IMR-90 (cell line): ENCODE measurements around the gene NEAT1. TPM values are rescaled to one million over a fixed set of nuclear protein-coding genes. Genes with fewer than 3 reads are reported as not detected.

Experiments used
- ATAC-seq: fragments of 200-7000 bp; cut with Tn5 transposase; 2 replicates; pipeline ENCODE4 v1.9.1; 2020; ENCODE audit warnings: low read depth, mild to moderate bottlenecking, moderate library complexity
- BruUV-seq: library from RNA; stranded (reverse); fragments of 400-500 nt; replicated peaks from 2 replicates; lab custom pipeline; 2021; lab: Mats Ljungman, UMichigan
- CTCF ChIA-PET: fragments of 300-600 bp; formaldehyde crosslinking; extraction: SDS; loops from one replicate; lab custom pipeline; 2021; ENCODE audit warnings: antibody characterized with exemption; lab: Yijun Ruan, JAX
- POLR2A ChIA-PET: fragments of 300-600 bp; sonication (Branson Sonifier 250); formaldehyde crosslinking; loops from one replicate; lab custom pipeline; 2022; ENCODE audit warnings: antibody characterized with exemption; ENCODE audit not compliant: unreplicated experiment; lab: Charles Lee
- DNase-seq: peaks from one replicate; pipeline ENCODE4 v3.0.0; 2013
- H2AFZ ChIP-seq: replicated peaks from 2 replicates; pipeline ENCODE3; 2013; ENCODE audit warnings: low read length, mild to moderate bottlenecking; ENCODE audit not compliant: poor library complexity
- H2AK5ac ChIP-seq: 2 replicates; pipeline ENCODE4 v1.6.1; 2013; ENCODE audit warnings: low read depth, low read length, inconsistent platforms
- H2AK9ac ChIP-seq: replicated peaks from 2 replicates; pipeline ENCODE3; 2013; ENCODE audit warnings: mild to moderate bottlenecking, low read depth, low read length, moderate library complexity; ENCODE audit not compliant: poor library complexity
- H2BK120ac ChIP-seq: 2 replicates; pipeline ENCODE4 v1.6.1; 2013; ENCODE audit warnings: low read depth, low read length, inconsistent platforms
- H2BK15ac ChIP-seq: 3 replicates; pipeline ENCODE4 v1.6.1; 2013; ENCODE audit warnings: low read depth, low read length, inconsistent platforms
- H2BK20ac ChIP-seq: 2 replicates; pipeline ENCODE4 v1.6.1; 2013; ENCODE audit warnings: low read depth, mild to moderate bottlenecking, inconsistent platforms, low read length, moderate library complexity
- H2BK5ac ChIP-seq: 2 replicates; pipeline ENCODE4 v1.6.1; 2013; ENCODE audit warnings: mild to moderate bottlenecking, low read depth, low read length, inconsistent platforms; ENCODE audit not compliant: poor library complexity, severe bottlenecking
- H3K14ac ChIP-seq: replicated peaks from 2 replicates; pipeline ENCODE4 v1.6.1; 2013; ENCODE audit warnings: low read depth, low read length, inconsistent platforms
- H3K18ac ChIP-seq: 2 replicates; pipeline ENCODE4 v1.6.1; 2013; ENCODE audit warnings: low read depth, low read length, control low read depth
- H3K23ac ChIP-seq: 2 replicates; pipeline ENCODE4 v1.6.1; 2013; ENCODE audit warnings: low read depth, low read length, inconsistent platforms
- H3K27ac ChIP-seq: 2 replicates; pipeline ENCODE4 v1.5.1; 2013; ENCODE audit warnings: mild to moderate bottlenecking, control low read depth, low read length; ENCODE audit not compliant: insufficient read depth
- H3K27me3 ChIP-seq: 2 replicates; pipeline ENCODE4 v1.6.1; 2013; ENCODE audit warnings: low read length; ENCODE audit not compliant: control insufficient read depth, insufficient read depth
- H3K36me3 ChIP-seq: 2 replicates; pipeline ENCODE4 v1.6.1; 2013; ENCODE audit warnings: low read length, mixed read lengths; ENCODE audit not compliant: control insufficient read depth, insufficient read depth
- H3K4ac ChIP-seq: 2 replicates; pipeline ENCODE4 v1.6.1; 2013; ENCODE audit warnings: low read depth, low read length, inconsistent platforms
- H3K4me1 ChIP-seq: 2 replicates; pipeline ENCODE4 v1.6.1; 2013; ENCODE audit warnings: low read length, mixed read lengths; ENCODE audit not compliant: control insufficient read depth, insufficient read depth
- H3K4me2 ChIP-seq: 2 replicates; pipeline ENCODE4 v1.6.1; 2013; ENCODE audit warnings: low read depth, mild to moderate bottlenecking, control low read depth, low read length, moderate library complexity
- H3K4me3 ChIP-seq: 2 replicates; pipeline ENCODE4 v1.5.1; 2013; ENCODE audit warnings: low read depth, mild to moderate bottlenecking, control low read depth, low read length, moderate library complexity; ENCODE audit not compliant: insufficient read depth
- H3K56ac ChIP-seq: 2 replicates; pipeline ENCODE4 v1.6.1; 2013; ENCODE audit warnings: low read length, inconsistent platforms; ENCODE audit not compliant: insufficient read depth; ENCODE audit errors: extremely low read depth
- H3K79me1 ChIP-seq, 2 experiments: 2 replicates each; pipeline ENCODE4 v1.6.1; 2013; ENCODE audit warnings: low read length in 2 of 2, inconsistent platforms in 1 of 2, low read depth in 1 of 2
- H3K9ac ChIP-seq: 2 replicates; pipeline ENCODE4 v1.6.1; 2013; ENCODE audit warnings: low read depth, low read length, control low read depth
- H3K9me1 ChIP-seq: 2 replicates; pipeline ENCODE4 v1.6.1; 2013; ENCODE audit warnings: low read length, inconsistent platforms; ENCODE audit not compliant: insufficient read depth
- H3K9me3 ChIP-seq: 2 replicates; pipeline ENCODE4 v1.6.1; 2013; ENCODE audit warnings: low read length; ENCODE audit not compliant: control insufficient read depth, insufficient read depth
- H4K20me1 ChIP-seq: 2 replicates; pipeline ENCODE4 v1.6.1; 2013; ENCODE audit warnings: low read length, inconsistent platforms; ENCODE audit not compliant: insufficient read depth
- H4K5ac ChIP-seq: 2 replicates; pipeline ENCODE4 v1.6.1; 2013; ENCODE audit warnings: mild to moderate bottlenecking, low read depth, low read length, control low read depth
- H4K8ac ChIP-seq, 2 experiments: 2 replicates each; pipeline ENCODE4 v1.6.1; 2013; ENCODE audit warnings: low read depth in 2 of 2, low read length in 2 of 2, control low read depth in 1 of 2, inconsistent platforms in 1 of 2
- H4K91ac ChIP-seq: 2 replicates; pipeline ENCODE4 v1.6.1; 2013; ENCODE audit warnings: low read depth, low read length, inconsistent platforms; ENCODE audit not compliant: insufficient read depth
- BHLHE40 ChIP-seq: fragments of 150-350 bp; IDR thresholded peaks from 2 replicates; pipeline ENCODE4 v1.6.1; 2016; ENCODE audit warnings: mild to moderate bottlenecking, low read depth, low read length
- CEBPB ChIP-seq: IDR thresholded peaks from 2 replicates; pipeline ENCODE4 v1.6.1; 2012; ENCODE audit warnings: low read depth, low read length, improper control_type of control experiment
- CHD1 ChIP-seq: IDR thresholded peaks from 2 replicates; pipeline ENCODE4 v1.6.1; 2012; ENCODE audit warnings: low read depth, low read length, improper control_type of control experiment
- FOS ChIP-seq: fragments of 150-350 bp; IDR thresholded peaks from 2 replicates; pipeline ENCODE4 v1.6.1; 2016; ENCODE audit warnings: low read depth, low read length
- MAFK ChIP-seq: IDR thresholded peaks from 2 replicates; pipeline ENCODE4 v1.6.1; 2012; ENCODE audit warnings: low read depth, low read length, improper control_type of control experiment
- MAZ ChIP-seq: IDR thresholded peaks from 2 replicates; pipeline ENCODE4 v1.6.1; 2012; ENCODE audit warnings: low read depth, mild to moderate bottlenecking, low read length, improper control_type of control experiment, moderate library complexity, borderline replicate concordance
- MXI1 ChIP-seq: IDR thresholded peaks from 2 replicates; pipeline ENCODE4 v1.6.1; 2012; ENCODE audit warnings: low read depth, mild to moderate bottlenecking, low read length, moderate library complexity, borderline replicate concordance
- NFE2L2 ChIP-seq: fragments of 150-350 bp; IDR thresholded peaks from 2 replicates; pipeline ENCODE4 v1.6.1; 2016; ENCODE audit warnings: low read depth, mild to moderate bottlenecking, low read length
- POLR2A ChIP-seq: IDR thresholded peaks from 2 replicates; pipeline ENCODE4 v1.6.1; 2012; ENCODE audit warnings: mild to moderate bottlenecking, low read depth, low read length
- RAD21 ChIP-seq: IDR thresholded peaks from 2 replicates; pipeline ENCODE4 v1.6.1; 2012; ENCODE audit warnings: low read length, improper control_type of control experiment
- RCOR1 ChIP-seq: IDR thresholded peaks from 2 replicates; pipeline ENCODE4 v1.6.1; 2012; ENCODE audit warnings: mild to moderate bottlenecking, low read length, improper control_type of control experiment; ENCODE audit not compliant: insufficient replicate concordance
- RFX5 ChIP-seq: IDR thresholded peaks from 2 replicates; pipeline ENCODE4 v1.8.0; 2012; ENCODE audit warnings: low read depth, mild to moderate bottlenecking, low read length, moderate library complexity
- SMC3 ChIP-seq: fragments of 150-350 bp; IDR thresholded peaks from 2 replicates; pipeline ENCODE4 v1.6.1; 2016; ENCODE audit warnings: low read depth, mild to moderate bottlenecking, antibody characterized with exemption, low read length, moderate library complexity
- WGBS, 2 experiments: methylation state at CpG; one replicate each; pipeline versions ENCODE4 v1.1.5 to v1.1.7; 2013; ENCODE audit warnings: missing lambda C conversion rate in 2 of 2; ENCODE audit not compliant: insufficient read length in 1 of 2; ENCODE audit errors: extremely low coverage in 2 of 2; 5-methylcytosine and 5-hydroxymethylcytosine counted together
- dilution Hi-C: fragments of 300-500 bp; cut with HindIII; formaldehyde crosslinking; loops from one replicate; pipeline ENCODE4 v1.14.3; 2018; ENCODE audit warnings: low sequenced_read_pairs; ENCODE audit not compliant: unreplicated experiment
- in situ Hi-C: fragments of 300-500 bp; cut with MboI; formaldehyde crosslinking; loops from 3 replicates; pipeline ENCODE4 v1.14.3; 2019; ENCODE audit warnings: low sequenced_read_pairs, inconsistent platforms, mixed read lengths
- intact Hi-C: fragments of 100-400 bp; cut with micrococcal nuclease; formaldehyde crosslinking; loops from 2 replicates; pipeline ENCODE4 v1.10.0; 2022
- polyA plus RNA-seq, 3 experiments: library from polyadenylated mRNA; depleted of rRNA; stranded (reverse); fragments of >200 nt; gene quantifications; 2 replicates each; pipeline ENCODE4 v1.2.3, GENCODE V29; 2012; ENCODE audit warnings: low replicate concordance in 1 of 3
- total RNA-seq: library from RNA; depleted of rRNA; stranded (reverse); fragments of >200 nt; gene quantifications from 2 replicates; pipeline ENCODE4 v1.2.3, GENCODE V29; 2012
- TF ChIP-seq, protein P1 (sequence below): fragments of 150-350 bp; IDR thresholded peaks from 2 replicates; pipeline ENCODE4 v1.6.1; 2016; ENCODE audit warnings: low read depth, mild to moderate bottlenecking, low read length, moderate library complexity, borderline replicate concordance
- TF ChIP-seq, protein P2 (sequence below): fragments of 150-350 bp; IDR thresholded peaks from 2 replicates; pipeline ENCODE4 v1.6.1; 2017; ENCODE audit warnings: mild to moderate bottlenecking, antibody characterized with exemption, low read length, low read depth

The NEAT1 gene
- total and polyA plus RNA-seq, 2 of the 4 experiments (the other 2 are of a cell fraction), result 30.1 to 114 TPM

DNA sequence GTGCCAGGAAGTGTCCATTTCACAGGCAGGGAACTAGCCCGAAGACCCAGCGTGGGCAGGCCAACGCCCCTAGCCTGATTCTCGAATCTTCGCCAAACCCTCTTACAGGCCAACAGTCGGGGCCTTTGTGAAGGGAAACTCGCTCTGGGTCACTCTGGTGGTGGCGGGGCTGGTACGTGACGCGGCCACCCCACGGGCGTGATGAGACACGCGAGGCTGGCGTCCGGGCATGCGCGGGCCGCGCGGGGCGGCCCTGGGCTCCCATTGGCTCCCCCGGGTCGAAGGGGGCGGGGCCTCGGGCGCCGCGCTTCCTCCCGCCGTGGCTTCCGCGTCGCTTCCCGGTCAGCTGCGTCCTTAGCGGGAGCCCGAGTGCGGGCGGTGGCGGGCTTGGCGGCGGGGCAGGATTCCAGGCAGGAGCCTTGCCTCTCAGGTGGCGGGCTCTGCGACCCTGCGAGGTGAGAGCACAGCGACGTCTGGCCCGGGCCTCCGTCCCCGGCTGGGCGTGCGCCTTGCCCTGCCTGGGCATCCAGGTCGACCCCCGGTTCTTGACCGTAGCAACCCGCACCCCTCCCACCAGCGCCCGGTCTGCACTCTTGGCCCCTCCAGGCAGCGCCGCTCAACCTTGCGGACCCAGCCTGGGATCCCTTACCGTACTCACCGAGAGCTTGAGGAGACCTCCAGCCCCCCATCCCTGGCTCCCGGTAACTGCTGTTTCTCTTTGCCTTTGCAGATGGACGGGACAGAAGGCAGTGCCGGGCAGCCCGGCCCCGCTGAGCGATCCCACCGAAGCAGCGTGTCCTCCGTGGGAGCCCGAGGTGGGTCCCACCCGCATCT, 36.1 kb upstream of the NEAT1 start, which contains the start of gene FRMD8:
TSS of gene FRMD8 (plus strand) at position 331 of the 834 bp plus-strand sequence. CDS start at position 731, 400 bp downstream.
- peak within 1 kb of the TSS; percentile 92 for H4K91ac ChIP-seq
- TSS peak; percentile 59 for BruUV-seq
- peak within 1 kb of the TSS; percentile 87 for H3K4me3 ChIP-seq
- ChIA-PET POLR2A (interaction anchor here (0.5 to 2.8 kb wide), 6 partner anchors 10 to 118 kb away, joined by 3 to 14 read pairs (median 4); partner anchors contain the start of genes MALAT1 and NEAT1), CTCF (interaction anchor here (1.8 kb wide), 1 partner anchor 30 kb away, joined by 8 read pairs; no protein-coding TSS in a partner anchor)
- H4K20me1 ChIP-seq, result peaks cover 10% of the 10 kb centered on the region
- ATAC-seq (peak; percentile 61), DNase-seq (peak; percentile 71)
- H2BK15ac ChIP-seq, result peak within 1 kb of the TSS; percentile 86; the same call in 2 of the 3 replicates
- H3K14ac ChIP-seq, result peak within 1 kb of the TSS; percentile 89
- peak within 1 kb of the TSS; percentile 82 for H2BK120ac ChIP-seq
- H2AFZ ChIP-seq, result peak within 1 kb of the TSS; percentile 97
- peak within 1 kb of the TSS; percentile 93 for H2BK5ac ChIP-seq
- H3K9ac ChIP-seq, result peak within 1 kb of the TSS; percentile 86
- peak within 1 kb of the TSS; percentile 100 for H2AK5ac ChIP-seq
- peak within 1 kb of the TSS; percentile 87 for H3K23ac ChIP-seq
- H3K36me3 ChIP-seq, result 0 out of 2 replicates have a peak, but pooled peaks cover 5% of the 10 kb centered on the region
- H2AK9ac ChIP-seq, result peak within 1 kb of the TSS; percentile 94
- 0% methylated on average over 38 of the region's 76 CpGs; no CpG with 5 or more reads in 1 of the 2 experiments for WGBS, 2 experiments
- H3K4me1 ChIP-seq, result peaks cover 49% of the 10 kb centered on the region
- peaks cover 28 to 75% of the 10 kb centered on the region in 2 experiments for H3K79me1 ChIP-seq
- H3K18ac ChIP-seq, result peak within 1 kb of the TSS; percentile 95
- in situ Hi-C loops (no loop called here), intact Hi-C loops (no loop called here), dilution Hi-C loops (no loop called here)
- H2BK20ac ChIP-seq, result peak within 1 kb of the TSS; percentile 75
- H3K4ac ChIP-seq, result peak within 1 kb of the TSS; percentile 93
- no peaks in the 10 kb centered on the region for H3K27me3 ChIP-seq
- no peaks in the 10 kb centered on the region for H3K9me3 ChIP-seq
- peak within 1 kb of the TSS; percentile 99 for H4K8ac ChIP-seq
- H3K4me2 ChIP-seq, result peak within 1 kb of the TSS; percentile 90
- peak within 1 kb of the TSS; percentile 95 for H3K27ac ChIP-seq
- peaks cover 28% of the 10 kb centered on the region for H3K9me1 ChIP-seq
- peak within 1 kb of the TSS; percentile 99 for H4K5ac ChIP-seq
- H3K56ac ChIP-seq, result peak within 1 kb of the TSS; percentile 72
- peak; percentile 51; the same call in 1 of the 2 replicates for TF ChIP-seq MXI1
- TF ChIP-seq, protein P1, sequence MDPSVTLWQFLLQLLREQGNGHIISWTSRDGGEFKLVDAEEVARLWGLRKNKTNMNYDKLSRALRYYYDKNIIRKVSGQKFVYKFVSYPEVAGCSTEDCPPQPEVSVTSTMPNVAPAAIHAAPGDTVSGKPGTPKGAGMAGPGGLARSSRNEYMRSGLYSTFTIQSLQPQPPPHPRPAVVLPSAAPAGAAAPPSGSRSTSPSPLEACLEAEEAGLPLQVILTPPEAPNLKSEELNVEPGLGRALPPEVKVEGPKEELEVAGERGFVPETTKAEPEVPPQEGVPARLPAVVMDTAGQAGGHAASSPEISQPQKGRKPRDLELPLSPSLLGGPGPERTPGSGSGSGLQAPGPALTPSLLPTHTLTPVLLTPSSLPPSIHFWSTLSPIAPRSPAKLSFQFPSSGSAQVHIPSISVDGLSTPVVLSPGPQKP, result no peak
- TF ChIP-seq BHLHE40, result no peak
- TF ChIP-seq RAD21, result no peak
- TF ChIP-seq NFE2L2, result no peak
- TF ChIP-seq CEBPB, result no peak
- no peak for TF ChIP-seq RFX5
- peak; percentile 10; the same call in 1 of the 2 replicates for TF ChIP-seq FOS
- no peak for TF ChIP-seq RCOR1
- peak; percentile 73; the same call in 1 of the 2 replicates for TF ChIP-seq MAZ
- 0 out of 2 replicates have a peak, but pooled peaks have one; percentile 46 for TF ChIP-seq CHD1
- TF ChIP-seq, protein P2, sequence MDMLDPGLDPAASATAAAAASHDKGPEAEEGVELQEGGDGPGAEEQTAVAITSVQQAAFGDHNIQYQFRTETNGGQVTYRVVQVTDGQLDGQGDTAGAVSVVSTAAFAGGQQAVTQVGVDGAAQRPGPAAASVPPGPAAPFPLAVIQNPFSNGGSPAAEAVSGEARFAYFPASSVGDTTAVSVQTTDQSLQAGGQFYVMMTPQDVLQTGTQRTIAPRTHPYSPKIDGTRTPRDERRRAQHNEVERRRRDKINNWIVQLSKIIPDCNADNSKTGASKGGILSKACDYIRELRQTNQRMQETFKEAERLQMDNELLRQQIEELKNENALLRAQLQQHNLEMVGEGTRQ, result 0 out of 2 replicates have a peak, but pooled peaks have one; percentile 13
- peak; percentile 95 for TF ChIP-seq POLR2A
- no peak for TF ChIP-seq SMC3
- TF ChIP-seq MAFK, result no peak
